Liver (tissue), 9 donors: ENCODE results near the gene KATNIP. TPM values are rescaled to one million over a fixed set of nuclear protein-coding genes. Genes with fewer than 3 reads are reported as not detected.

ENCODE experiments used
- DNase-seq: peaks from one replicate; pipeline ENCODE4 v3.0.0-alpha.2; 2017; ENCODE audit warnings: low spot score
- H3K27ac ChIP-seq, 2 donors: one replicate each; pipeline ENCODE4 v1.7.0; 2013; ENCODE audit warnings: inconsistent platforms in 2 of 2, low read length in 2 of 2, control low read depth in 1 of 2, low read depth in 1 of 2, mild to moderate bottlenecking in 1 of 2
- H3K27me3 ChIP-seq, 4 donors: one replicate each; pipeline versions ENCODE4 v1.6.1 to v1.7.0; 2013; ENCODE audit warnings: low read length in 3 of 4, inconsistent platforms in 1 of 4, mild to moderate bottlenecking in 1 of 4, moderate library complexity in 1 of 4; ENCODE audit not compliant: control insufficient read depth in 4 of 4, insufficient read depth in 4 of 4
- H3K36me3 ChIP-seq, 4 donors: one replicate each; pipeline versions ENCODE4 v1.6.1 to v1.7.0; 2013; ENCODE audit warnings: low read length in 3 of 4, mild to moderate bottlenecking in 3 of 4, low read depth in 1 of 4, moderate library complexity in 1 of 4; ENCODE audit not compliant: control insufficient read depth in 4 of 4, insufficient read depth in 3 of 4
- H3K4me1 ChIP-seq, 4 donors: one replicate each; pipeline versions ENCODE4 v1.6.1 to v1.7.0; 2013; ENCODE audit warnings: low read length in 3 of 4, mild to moderate bottlenecking in 3 of 4, moderate library complexity in 1 of 4; ENCODE audit not compliant: control insufficient read depth in 4 of 4, insufficient read depth in 4 of 4
- H3K4me3 ChIP-seq, 3 donors: one replicate each; pipeline versions ENCODE4 v1.6.1 to v1.7.0; 2013; ENCODE audit warnings: low read length in 3 of 3, control low read depth in 1 of 3, low read depth in 1 of 3, mild to moderate bottlenecking in 1 of 3
- H3K9ac ChIP-seq, 2 donors: one replicate each; pipeline ENCODE4 v1.7.0; 2013; ENCODE audit warnings: low read length in 2 of 2, mild to moderate bottlenecking in 2 of 2, moderate library complexity in 2 of 2, control low read depth in 1 of 2, low read depth in 1 of 2
- H3K9me3 ChIP-seq, 4 donors: one replicate each; pipeline versions ENCODE4 v1.6.1 to v1.7.0; 2013; ENCODE audit warnings: low read length in 3 of 4; ENCODE audit not compliant: control insufficient read depth in 4 of 4
- FOXA1 ChIP-seq: IDR thresholded peaks from 2 replicates; pipeline ENCODE4 v1.6.1; 2016; ENCODE audit warnings: antibody characterized with exemption
- FOXA2 ChIP-seq: IDR thresholded peaks from 2 replicates; pipeline ENCODE4 v1.6.1; 2016; ENCODE audit warnings: antibody characterized with exemption
- GABPA ChIP-seq, 2 donors: IDR thresholded peaks in 1 of 2; conservative IDR thresholded peaks in 1 of 2; 2 replicates each; pipeline ENCODE4 v1.6.1; 2016; ENCODE audit warnings: antibody characterized with exemption in 2 of 2, mild to moderate bottlenecking in 1 of 2, moderate library complexity in 1 of 2
- HNF4A ChIP-seq, 2 donors: conservative IDR thresholded peaks; 2 replicates each; pipeline ENCODE4 v1.6.1; 2016; ENCODE audit warnings: antibody characterized with exemption in 2 of 2, mild to moderate bottlenecking in 2 of 2
- HNF4G ChIP-seq: IDR thresholded peaks from 2 replicates; pipeline ENCODE4 v1.6.1; 2016; ENCODE audit warnings: antibody characterized with exemption
- JUND ChIP-seq, 2 donors: IDR thresholded peaks; 2 replicates each; pipeline ENCODE4 v1.6.1; 2016; ENCODE audit warnings: antibody characterized with exemption in 2 of 2
- NR2F2 ChIP-seq: IDR thresholded peaks from 2 replicates; pipeline ENCODE4 v1.6.1; 2016; ENCODE audit warnings: antibody characterized with exemption
- RAD21 ChIP-seq, 2 donors: IDR thresholded peaks; 2 replicates each; pipeline ENCODE4 v1.6.1; 2016; ENCODE audit warnings: antibody characterized with exemption in 2 of 2, mild to moderate bottlenecking in 2 of 2
- RXRA ChIP-seq, 2 donors: IDR thresholded peaks; 2 replicates each; pipeline ENCODE4 v1.6.1; 2017 to 2018; ENCODE audit warnings: antibody characterized with exemption in 2 of 2, mild to moderate bottlenecking in 1 of 2
- SP1 ChIP-seq: IDR thresholded peaks from 2 replicates; pipeline ENCODE4 v1.6.1; 2018; ENCODE audit warnings: antibody characterized with exemption, mild to moderate bottlenecking
- whole genome bisulfite sequencing: extraction: QIAGEN DNeasy Blood & Tissue Kit; methylation state at CpG from one replicate; pipeline ENCODE4 v1.1.7; 2013; 5-methylcytosine and 5-hydroxymethylcytosine counted together
- polyA plus RNA-seq, 2 donors: library from polyadenylated mRNA; stranded (reverse) in 1 of 2; unstranded in 1 of 2; fragments of 200-250 nt in 1 of 2; fragments of >200 nt in 1 of 2; fragmentation: Nextera tagmentation in 1 of 2; extraction: Ambion mirVana in 1 of 2; gene quantifications; one replicate each; pipeline versions ENCODE4 v1.2.1 to v1.2.3, GENCODE V29; 2013 to 2015
- total RNA-seq, 2 donors: library from RNA; depleted of rRNA; stranded (reverse); fragments of >200 nt; gene quantifications; one replicate each; pipeline ENCODE4 v1.2.3, GENCODE V29; 2014
- TF ChIP-seq, protein P1 (sequence below): IDR thresholded peaks from 2 replicates; pipeline ENCODE4 v1.6.1; 2016; ENCODE audit warnings: antibody characterized with exemption
- TF ChIP-seq, protein P2 (sequence below): IDR thresholded peaks from 2 replicates; pipeline ENCODE4 v1.6.1; 2016; ENCODE audit warnings: antibody characterized with exemption
- TF ChIP-seq, protein P3 (sequence below): fragments of 150-350 bp; IDR thresholded peaks from 2 replicates; pipeline ENCODE4 v1.5.1; 2017; ENCODE audit warnings: improper control_type of control experiment, low read depth, low read length; ENCODE audit not compliant: missing input control
- donor health status: healthy.
- donor health status: healthy.
- donor health status: healthy.
- donor health status: healthy.
- donor health status: healthy.

The KATNIP gene
- total and polyA plus RNA-seq, 4 donors, result 2.0 to 6.5 (median 4.5) TPM

DNA sequence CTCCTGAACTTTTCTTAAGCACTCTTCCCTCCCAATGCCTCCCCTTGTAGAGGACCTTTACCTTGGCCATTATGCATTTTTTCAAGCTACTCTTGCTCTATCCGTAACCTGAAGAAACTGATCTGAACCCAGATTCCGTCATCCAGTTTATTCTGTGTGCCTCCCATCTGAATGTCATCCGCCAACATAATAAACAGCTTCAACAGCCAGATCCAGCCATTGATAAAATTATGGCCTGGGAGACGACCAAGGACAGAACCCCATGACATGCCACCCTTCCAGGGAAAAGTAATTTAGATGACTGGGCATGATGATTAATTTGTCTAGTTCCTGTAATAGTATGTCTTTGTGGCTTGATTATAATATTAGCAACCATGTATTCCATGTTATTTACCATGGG lies 41.9 kb downstream of the KATNIP start:
- TF ChIP-seq NR2F2 (no peak), RAD21 (IDR thresholded peaks at IDR 0.05) (no peak), RXRA (IDR thresholded peaks at IDR 0.05) (no peak), HNF4A (conservative IDR thresholded peaks at IDR 0.05) (no peak), HNF4G (no peak), SP1 (no peak), JUND (IDR thresholded peaks at IDR 0.05) (no peak), FOXA1 (no peak), FOXA2 (no peak)
- TF ChIP-seq, protein P1, sequence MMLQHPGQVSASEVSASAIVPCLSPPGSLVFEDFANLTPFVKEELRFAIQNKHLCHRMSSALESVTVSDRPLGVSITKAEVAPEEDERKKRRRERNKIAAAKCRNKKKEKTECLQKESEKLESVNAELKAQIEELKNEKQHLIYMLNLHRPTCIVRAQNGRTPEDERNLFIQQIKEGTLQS, result no peak
- Histone ChIP-seq H3K36me3 (no peaks in the 10 kb centered on the region), H3K27ac (no peak overlapping the region), H3K4me1 (no peaks in the 10 kb centered on the region), H3K9me3 (no peaks in the 10 kb centered on the region), H3K4me3 (no peak overlapping the region), H3K9ac (no peak overlapping the region), H3K27me3 (no peaks in the 10 kb centered on the region)
- DNase-seq, result no peak
- WGBS, result 98% methylated on average over 4 of the region's 4 CpGs

DNA sequence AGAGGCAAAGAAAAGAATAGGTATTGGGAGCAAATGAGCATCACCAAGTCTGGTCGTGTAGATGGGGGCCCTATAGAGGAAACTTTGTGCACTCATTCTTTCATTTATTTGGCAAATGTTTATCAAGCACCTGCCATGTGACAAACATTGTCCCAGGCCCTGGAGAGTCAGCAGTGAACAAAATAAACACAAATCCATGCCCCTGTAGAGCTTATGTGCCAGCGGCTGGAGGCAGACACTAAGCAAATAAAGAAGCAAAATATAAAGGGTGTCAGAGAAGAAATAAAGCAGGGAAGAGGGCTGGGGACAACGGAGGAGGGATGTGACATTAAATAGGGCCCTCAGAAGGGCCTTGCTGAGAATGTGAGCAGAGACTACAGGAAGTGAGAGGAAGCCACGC lies 45.5 kb downstream of the KATNIP start:
- DNase-seq, result no peak
- TF ChIP-seq, protein P2, sequence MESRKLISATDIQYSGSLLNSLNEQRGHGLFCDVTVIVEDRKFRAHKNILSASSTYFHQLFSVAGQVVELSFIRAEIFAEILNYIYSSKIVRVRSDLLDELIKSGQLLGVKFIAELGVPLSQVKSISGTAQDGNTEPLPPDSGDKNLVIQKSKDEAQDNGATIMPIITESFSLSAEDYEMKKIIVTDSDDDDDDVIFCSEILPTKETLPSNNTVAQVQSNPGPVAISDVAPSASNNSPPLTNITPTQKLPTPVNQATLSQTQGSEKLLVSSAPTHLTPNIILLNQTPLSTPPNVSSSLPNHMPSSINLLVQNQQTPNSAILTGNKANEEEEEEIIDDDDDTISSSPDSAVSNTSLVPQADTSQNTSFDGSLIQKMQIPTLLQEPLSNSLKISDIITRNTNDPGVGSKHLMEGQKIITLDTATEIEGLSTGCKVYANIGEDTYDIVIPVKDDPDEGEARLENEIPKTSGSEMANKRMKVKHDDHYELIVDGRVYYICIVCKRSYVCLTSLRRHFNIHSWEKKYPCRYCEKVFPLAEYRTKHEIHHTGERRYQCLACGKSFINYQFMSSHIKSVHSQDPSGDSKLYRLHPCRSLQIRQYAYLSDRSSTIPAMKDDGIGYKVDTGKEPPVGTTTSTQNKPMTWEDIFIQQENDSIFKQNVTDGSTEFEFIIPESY, result no peak
- no peak for TF ChIP-seq HNF4G
- no peak for TF ChIP-seq RXRA (IDR thresholded peaks at IDR 0.05)
- TF ChIP-seq NR2F2, result no peak
- TF ChIP-seq, protein P3, sequence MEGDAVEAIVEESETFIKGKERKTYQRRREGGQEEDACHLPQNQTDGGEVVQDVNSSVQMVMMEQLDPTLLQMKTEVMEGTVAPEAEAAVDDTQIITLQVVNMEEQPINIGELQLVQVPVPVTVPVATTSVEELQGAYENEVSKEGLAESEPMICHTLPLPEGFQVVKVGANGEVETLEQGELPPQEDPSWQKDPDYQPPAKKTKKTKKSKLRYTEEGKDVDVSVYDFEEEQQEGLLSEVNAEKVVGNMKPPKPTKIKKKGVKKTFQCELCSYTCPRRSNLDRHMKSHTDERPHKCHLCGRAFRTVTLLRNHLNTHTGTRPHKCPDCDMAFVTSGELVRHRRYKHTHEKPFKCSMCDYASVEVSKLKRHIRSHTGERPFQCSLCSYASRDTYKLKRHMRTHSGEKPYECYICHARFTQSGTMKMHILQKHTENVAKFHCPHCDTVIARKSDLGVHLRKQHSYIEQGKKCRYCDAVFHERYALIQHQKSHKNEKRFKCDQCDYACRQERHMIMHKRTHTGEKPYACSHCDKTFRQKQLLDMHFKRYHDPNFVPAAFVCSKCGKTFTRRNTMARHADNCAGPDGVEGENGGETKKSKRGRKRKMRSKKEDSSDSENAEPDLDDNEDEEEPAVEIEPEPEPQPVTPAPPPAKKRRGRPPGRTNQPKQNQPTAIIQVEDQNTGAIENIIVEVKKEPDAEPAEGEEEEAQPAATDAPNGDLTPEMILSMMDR, result no peak
- no peak for TF ChIP-seq SP1
- no peak for TF ChIP-seq FOXA2
- no peak for TF ChIP-seq JUND (IDR thresholded peaks at IDR 0.05)
- no peak for TF ChIP-seq HNF4A (conservative IDR thresholded peaks at IDR 0.05)
- H3K27ac ChIP-seq, result no peak overlapping the region
- no peak overlapping the region for H3K4me3 ChIP-seq
- no peaks in the 10 kb centered on the region for H3K27me3 ChIP-seq
- no peaks in the 10 kb centered on the region for H3K4me1 ChIP-seq
- H3K9ac ChIP-seq, result no peak overlapping the region
- WGBS, result 43% methylated on average over 4 of the region's 4 CpGs
- no peaks in the 10 kb centered on the region for H3K36me3 ChIP-seq
- no peaks in the 10 kb centered on the region for H3K9me3 ChIP-seq

DNA sequence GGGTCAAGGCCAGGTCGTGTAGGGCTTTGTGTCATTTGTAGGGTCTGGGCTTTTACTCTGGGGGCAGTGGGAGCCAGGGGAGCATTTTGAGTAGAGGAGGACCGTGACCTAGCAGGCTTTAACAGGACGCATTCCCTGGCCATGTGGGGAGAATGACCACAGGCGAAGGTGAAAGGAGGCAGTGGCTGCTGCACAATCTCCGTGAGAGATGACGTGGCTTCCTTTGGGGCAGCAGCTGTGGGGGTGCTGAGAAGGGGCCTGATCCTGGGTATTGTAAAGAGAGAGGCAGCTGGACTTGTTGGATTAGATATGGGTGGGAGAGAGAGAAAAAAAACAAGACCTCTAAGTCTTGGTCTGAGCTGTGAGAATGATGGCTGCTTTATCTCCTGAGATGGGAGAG lies 46.0 kb downstream of the KATNIP start:
- no peak overlapping the region for H3K27ac ChIP-seq
- 78% methylated on average over 6 of the region's 6 CpGs for WGBS
- no peaks in the 10 kb centered on the region for H3K27me3 ChIP-seq
- TF ChIP-seq, protein P1, result no peak
- no peak for TF ChIP-seq GABPA (IDR thresholded peaks at IDR 0.05 in 1 of 2, conservative IDR thresholded peaks at IDR 0.05 in 1 of 2)
- no peak overlapping the region for H3K4me3 ChIP-seq
- no peaks in the 10 kb centered on the region for H3K36me3 ChIP-seq
- H3K9me3 ChIP-seq, result no peaks in the 10 kb centered on the region
- DNase-seq, result no peak
- no peaks in the 10 kb centered on the region for H3K4me1 ChIP-seq
- H3K9ac ChIP-seq, result no peak overlapping the region
